HEK293 (cell line): ENCODE data around the gene FALEC.

Experiments used
- AEBP2 ChIP-seq: fragments of 450-650 bp; formaldehyde crosslinking; IDR thresholded peaks from 2 replicates; pipeline ENCODE4 v1.5.1; 2016; ENCODE audit warnings: missing biosample characterization, missing genetic modification characterization, borderline replicate concordance
- BCL11A ChIP-seq: fragments of 450-650 bp; formaldehyde crosslinking; IDR thresholded peaks from 2 replicates; pipeline ENCODE4 v1.5.1; 2016; ENCODE audit warnings: low read depth, missing biosample characterization, missing genetic modification characterization
- BCL6B ChIP-seq: fragments of 450-650 bp; formaldehyde crosslinking; IDR thresholded peaks from 2 replicates; pipeline ENCODE4 v1.5.1; 2017; ENCODE audit warnings: missing biosample characterization, missing genetic modification characterization
- IKZF3 ChIP-seq: fragments of 450-650 bp; IDR thresholded peaks from 2 replicates; pipeline ENCODE4 v1.5.0; 2018; ENCODE audit warnings: missing biosample characterization, mild to moderate bottlenecking, missing genetic modification characterization, moderate library complexity
- KLF16 ChIP-seq: fragments of 450-650 bp; formaldehyde crosslinking; IDR thresholded peaks from 2 replicates; pipeline ENCODE4 v1.5.1; 2017; ENCODE audit warnings: missing biosample characterization, missing genetic modification characterization
- OVOL3 ChIP-seq: fragments of 450-650 bp; formaldehyde crosslinking; IDR thresholded peaks from 2 replicates; pipeline ENCODE4 v1.5.1; 2016; ENCODE audit warnings: missing biosample characterization, missing genetic modification characterization
- SP2 ChIP-seq: fragments of 450-650 bp; formaldehyde crosslinking; IDR thresholded peaks from 2 replicates; pipeline ENCODE4 v1.5.1; 2016; ENCODE audit warnings: missing biosample characterization, missing genetic modification characterization
- ZBTB11 ChIP-seq: fragments of 450-650 bp; formaldehyde crosslinking; conservative IDR thresholded peaks from 2 replicates; pipeline ENCODE4 v1.5.1; 2016; ENCODE audit warnings: low read depth, missing biosample characterization, missing genetic modification characterization
- ZBTB21 ChIP-seq: fragments of 450-650 bp; formaldehyde crosslinking; IDR thresholded peaks from 2 replicates; pipeline ENCODE4 v1.5.1; 2017; ENCODE audit warnings: missing biosample characterization, missing genetic modification characterization
- ZBTB26 ChIP-seq: fragments of 450-650 bp; formaldehyde crosslinking; optimal IDR thresholded peaks from 2 replicates; pipeline ENCODE3; 2016; ENCODE audit warnings: missing biosample characterization, mild to moderate bottlenecking, missing genetic modification characterization
- ZBTB44 ChIP-seq: fragments of 450-650 bp; IDR thresholded peaks from 2 replicates; pipeline ENCODE4 v1.5.1; 2018; ENCODE audit warnings: missing biosample characterization, mild to moderate bottlenecking, missing genetic modification characterization
- ZBTB6 ChIP-seq: fragments of 450-650 bp; formaldehyde crosslinking; IDR thresholded peaks from 2 replicates; pipeline ENCODE4 v1.5.1; 2017; ENCODE audit warnings: missing biosample characterization, missing genetic modification characterization
- ZFP69B ChIP-seq: fragments of 450-650 bp; formaldehyde crosslinking; IDR thresholded peaks from 2 replicates; pipeline ENCODE4 v1.5.1; 2016; ENCODE audit warnings: missing biosample characterization, missing genetic modification characterization
- ZIC2 ChIP-seq: fragments of 450-650 bp; formaldehyde crosslinking; IDR thresholded peaks from 2 replicates; pipeline ENCODE4 v1.5.1; 2016; ENCODE audit warnings: missing biosample characterization, missing genetic modification characterization
- ZNF175 ChIP-seq: fragments of 450-650 bp; formaldehyde crosslinking; IDR thresholded peaks from 2 replicates; pipeline ENCODE4 v1.5.1; 2016; ENCODE audit warnings: missing biosample characterization, missing genetic modification characterization
- ZNF202 ChIP-seq: fragments of 450-650 bp; formaldehyde crosslinking; IDR thresholded peaks from 2 replicates; pipeline ENCODE4 v1.5.1; 2016; ENCODE audit warnings: missing biosample characterization, missing genetic modification characterization, borderline replicate concordance
- ZNF426 ChIP-seq: fragments of 450-650 bp; formaldehyde crosslinking; IDR thresholded peaks from 2 replicates; pipeline ENCODE4 v1.5.1; 2017; ENCODE audit warnings: missing biosample characterization, missing genetic modification characterization, mild to moderate bottlenecking, inconsistent platforms, moderate library complexity
- ZNF600 ChIP-seq: fragments of 450-650 bp; formaldehyde crosslinking; IDR thresholded peaks from 2 replicates; pipeline ENCODE4 v1.5.1; 2016; ENCODE audit warnings: missing biosample characterization, missing genetic modification characterization
- ZNF621 ChIP-seq: fragments of 450-650 bp; formaldehyde crosslinking; IDR thresholded peaks from 2 replicates; pipeline ENCODE4 v1.5.1; 2017; ENCODE audit warnings: missing biosample characterization, missing genetic modification characterization
- ZNF670 ChIP-seq: fragments of 450-650 bp; formaldehyde crosslinking; IDR thresholded peaks from 2 replicates; pipeline ENCODE4 v1.5.1; 2016; ENCODE audit warnings: missing biosample characterization, missing genetic modification characterization, low read depth
- ZNF677 ChIP-seq: fragments of 450-650 bp; IDR thresholded peaks from 2 replicates; pipeline ENCODE4 v1.5.0; 2018; ENCODE audit warnings: missing biosample characterization, mild to moderate bottlenecking, missing genetic modification characterization, moderate library complexity
- ZNF707 ChIP-seq: fragments of 450-650 bp; formaldehyde crosslinking; IDR thresholded peaks from 2 replicates; pipeline ENCODE4 v1.5.1; 2016; ENCODE audit warnings: missing biosample characterization, missing genetic modification characterization
- ZNF777 ChIP-seq: fragments of 450-650 bp; formaldehyde crosslinking; IDR thresholded peaks from 2 replicates; pipeline ENCODE4 v1.5.1; 2017; ENCODE audit warnings: missing biosample characterization, missing genetic modification characterization, borderline replicate concordance
- ZNF785 ChIP-seq: fragments of 450-650 bp; formaldehyde crosslinking; IDR thresholded peaks from 2 replicates; pipeline ENCODE4 v1.5.1; 2016; ENCODE audit warnings: missing biosample characterization, missing genetic modification characterization
- ZNF791 ChIP-seq: fragments of 450-650 bp; formaldehyde crosslinking; IDR thresholded peaks from 2 replicates; pipeline ENCODE4 v1.5.1; 2016; ENCODE audit warnings: missing biosample characterization, missing genetic modification characterization
- ZNF792 ChIP-seq: fragments of 450-650 bp; formaldehyde crosslinking; IDR thresholded peaks from 2 replicates; pipeline ENCODE4 v1.5.1; 2016; ENCODE audit warnings: missing biosample characterization, missing genetic modification characterization
- ZSCAN4 ChIP-seq: fragments of 450-650 bp; formaldehyde crosslinking; IDR thresholded peaks from 2 replicates; pipeline ENCODE4 v1.5.1; 2017; ENCODE audit warnings: missing biosample characterization, missing genetic modification characterization

The FALEC gene

GRCh38 chr1:150515328-150516049, at the start of gene FALEC (continued):
- TF ChIP-seq ZNF677 (no peak), ZNF792 (tag by site-specific recombination) (peak; percentile 91), KLF16 (tag by site-specific recombination) (peak; percentile 79), OVOL3 (tag by site-specific recombination) (peak; percentile 52; the same call in 1 of the 2 replicates), ZNF791 (no peak), ZBTB21 (no peak; the same call in 1 of the 2 replicates), ZNF777 (tag by site-specific recombination) (no peak), IKZF3 (tag by site-specific recombination) (peak; percentile 21; the same call in 1 of the 2 replicates), ZNF621 (tag by site-specific recombination) (no peak), ZBTB44 (tag by site-specific recombination) (no peak), ZNF785 (tag by site-specific recombination) (no peak), ZNF426 (tag by site-specific recombination) (no peak), ZNF670 (tag by site-specific recombination) (no peak), BCL6B (tag by site-specific recombination) (no peak), ZFP69B (tag by site-specific recombination) (peak; percentile 41), ZBTB26 (tag by site-specific recombination) (peak; percentile 60), ZNF707 (tag by site-specific recombination) (no peak), BCL11A (tag by site-specific recombination) (0 out of 2 replicates have a peak, but pooled peaks have one; percentile 68), ZBTB6 (tag by site-specific recombination) (peak; percentile 88), ZNF600 (tag by site-specific recombination) (no peak; the same call in 1 of the 2 replicates), SP2 (tag by site-specific recombination) (peak; percentile 87), ZNF202 (tag by site-specific recombination) (no peak), ZIC2 (tag by site-specific recombination) (peak; percentile 48), ZSCAN4 (tag by site-specific recombination) (no peak), ZNF175 (no peak), AEBP2 (no peak), ZBTB11 (no peak)
